Tibial nerve (tissue), 4 donors: Measurements from ENCODE around the gene MMRN1. TPM values are rescaled to one million over a fixed set of nuclear protein-coding genes. Genes with fewer than 3 reads are reported as not detected.

Experiments used
- DNase-seq, 2 donors: peaks; one replicate each; pipeline ENCODE4 v3.0.0-alpha.2; 2019; ENCODE audit warnings: low spot score in 2 of 2
- H3K27ac ChIP-seq, 4 donors: fragments of 200-600 bp; sonication (generic) in 3 of 4; one replicate each; pipeline ENCODE4 v1.5.1; 2017 to 2019; ENCODE audit warnings: mild to moderate bottlenecking in 1 of 4
- H3K27me3 ChIP-seq, 2 donors: fragments of 200-600 bp; sonication (generic) in 1 of 2; one replicate each; pipeline versions ENCODE4 v1.5.1 to v1.6.0; 2017 to 2019
- H3K36me3 ChIP-seq, 3 donors: fragments of 200-600 bp; sonication (generic); one replicate each; pipeline ENCODE4 v1.5.1; 2018 to 2019
- H3K4me1 ChIP-seq, 4 donors: fragments of 200-600 bp; sonication (generic) in 3 of 4; one replicate each; pipeline ENCODE4 v1.5.1; 2017 to 2019
- H3K4me3 ChIP-seq, 4 donors: fragments of 200-600 bp; sonication (generic) in 3 of 4; one replicate each; pipeline ENCODE4 v1.5.1; 2017 to 2019; ENCODE audit warnings: mild to moderate bottlenecking in 1 of 4, moderate library complexity in 1 of 4
- H3K9me3 ChIP-seq, 4 donors: fragments of 200-600 bp; sonication (generic) in 3 of 4; one replicate each; pipeline ENCODE4 v1.5.1; 2017 to 2019
- CTCF ChIP-seq, 5 experiments: fragments of 200-600 bp in 3 of 5; fragments of 450-650 bp in 2 of 5; sonication (generic) in 3 of 5; IDR thresholded peaks; one replicate each; pipeline ENCODE4 v1.5.1; 2016 to 2019; ENCODE audit warnings: antibody characterized with exemption in 5 of 5, mild to moderate bottlenecking in 3 of 5, moderate library complexity in 2 of 5
- EP300 ChIP-seq, 2 donors: sonication (generic); formaldehyde crosslinking; IDR thresholded peaks; one replicate each; pipeline ENCODE4 v1.6.1; 2017; ENCODE audit warnings: antibody characterized with exemption in 2 of 2, mild to moderate bottlenecking in 1 of 2
- POLR2A ChIP-seq, 2 donors: fragments of 450-650 bp; IDR thresholded peaks; one replicate each; pipeline ENCODE4 v1.6.1; 2017; ENCODE audit warnings: antibody characterized with exemption in 2 of 2, mild to moderate bottlenecking in 2 of 2, moderate library complexity in 2 of 2
- WGBS, 2 donors: methylation state at CpG; one replicate each; pipeline ENCODE4 v1.1.5; 2018; 5-methylcytosine and 5-hydroxymethylcytosine counted together
- total RNA-seq, 4 donors: library from RNA; depleted of rRNA; stranded (reverse); fragments of >200 nt; gene quantifications; one replicate each; pipeline ENCODE4 v1.1.0, GENCODE V29; 2016

MMRN1 gene
- total RNA-seq, 4 donors from 2014 or later = 12.0 to 50.1 (median 22.9) TPM

GRCh38 chr4:89995814-89996213, 101.2 kb downstream of the MMRN1 start:
- Histone ChIP-seq H3K27ac (no peak overlapping the region), H3K4me1 (no peaks in the 10 kb centered on the region), H3K4me3 (no peak overlapping the region), H3K9me3 (no peaks in the 10 kb centered on the region), H3K27me3 (no peaks in the 10 kb centered on the region), H3K36me3 (no peaks in the 10 kb centered on the region)
- WGBS, 2 donors = 70 to 76% methylated on average over 2 of the region's 2 CpGs
- no peak for TF ChIP-seq CTCF (IDR thresholded peaks at IDR 0.05)
- no peak for TF ChIP-seq POLR2A (IDR thresholded peaks at IDR 0.05)
- TF ChIP-seq EP300 (IDR thresholded peaks at IDR 0.05) = no peak
- DNase-seq = no peak

- TF ChIP-seq EP300 (IDR thresholded peaks at IDR 0.05) (no peak), POLR2A (IDR thresholded peaks at IDR 0.05) (no peak)
- H3K27ac ChIP-seq = no peak overlapping the region
- WGBS, 2 donors = 84 to 85% methylated on average over 4 of the region's 4 CpGs
- no peak for DNase-seq
- H3K4me3 ChIP-seq = no peak overlapping the region
- H3K27me3 ChIP-seq = no peaks in the 10 kb centered on the region
- no peaks in the 10 kb centered on the region for H3K4me1 ChIP-seq
- no peaks in the 10 kb centered on the region for H3K9me3 ChIP-seq
- no peaks in the 10 kb centered on the region for H3K36me3 ChIP-seq
Observed at GRCh38 chr4:89997171-89997704, 102.6 kb downstream of the MMRN1 start.

- Histone ChIP-seq H3K36me3 (no peaks in the 10 kb centered on the region), H3K4me1 (no peaks in the 10 kb centered on the region), H3K4me3 (no peak overlapping the region), H3K9me3 (no peaks in the 10 kb centered on the region), H3K27ac (no peak overlapping the region), H3K27me3 (no peaks in the 10 kb centered on the region)
- TF ChIP-seq POLR2A (IDR thresholded peaks at IDR 0.05) (no peak), CTCF (IDR thresholded peaks at IDR 0.05) (no peak), EP300 (IDR thresholded peaks at IDR 0.05) (no peak)
- no peak for DNase-seq
- 29 to 31% methylated on average over 6 of the region's 6 CpGs for WGBS, 2 donors
Observed at GRCh38 chr4:89998469-89999011, 103.9 kb downstream of the MMRN1 start.

GRCh38 chr4:90001023-90001422, 106.4 kb downstream of the MMRN1 start:
- Histone ChIP-seq H3K4me3 (no peak overlapping the region), H3K9me3 (no peaks in the 10 kb centered on the region), H3K27me3 (no peaks in the 10 kb centered on the region), H3K27ac (no peak overlapping the region), H3K36me3 (no peaks in the 10 kb centered on the region), H3K4me1 (no peaks in the 10 kb centered on the region)
- WGBS, 2 donors = 17 to 29% methylated on average over 2 of the region's 2 CpGs
- DNase-seq = no peak
- TF ChIP-seq CTCF (IDR thresholded peaks at IDR 0.05) (no peak), EP300 (IDR thresholded peaks at IDR 0.05) (no peak), POLR2A (IDR thresholded peaks at IDR 0.05) (no peak)

- Histone ChIP-seq H3K36me3 (no peaks in the 10 kb centered on the region), H3K27ac (no peak overlapping the region), H3K9me3 (no peaks in the 10 kb centered on the region), H3K27me3 (no peaks in the 10 kb centered on the region), H3K4me3 (no peak overlapping the region), H3K4me1 (no peaks in the 10 kb centered on the region)
- no peak for DNase-seq
- 43 to 45% methylated on average over 5 of the region's 5 CpGs for WGBS, 2 donors
- no peak for TF ChIP-seq CTCF (IDR thresholded peaks at IDR 0.05)
- TF ChIP-seq EP300 (IDR thresholded peaks at IDR 0.05) = no peak
- no peak for TF ChIP-seq POLR2A (IDR thresholded peaks at IDR 0.05)
Observed at GRCh38 chr4:90002441-90003062, 107.9 kb downstream of the MMRN1 start.

Other genes starting within 250 kb of the MMRN1 start
- gene SNCA, start 57.7 kb upstream of the MMRN1 start, total RNA-seq = 100 to 1,000 TPM in 1 of 4 donors, 10 to 100 TPM in 3; 46.5 to 150 (median 79.0) TPM
- gene CCSER1, start 232.5 kb downstream of the MMRN1 start, total RNA-seq = 1 to 10 TPM; 4.0 to 6.0 (median 4.8) TPM